ENCODE results near the gene RPS2.
"Not testable (repeated sequence)": the region's sequence is repeated elsewhere in the genome, so short reads cannot be mapped to it uniquely, and the experiment has no call there.

Gene RPS2

GRCh38 chr16:1942810-1943726 lies 21.6 kb downstream of the RPS2 start, which contains the start of gene MSRB1:
Gene MSRB1 (minus strand): TSS chr16:1943199. CDS start chr16:1943156, 43 bp downstream.
- TF ChIP-seq CTCF (IDR thresholded peaks at IDR 0.05; ENCODE audit: low read depth, low read length, missing control alignments): no peak
- peak within 1 kb of the TSS; percentile 80 for H3K4me3 ChIP-seq (replicated peaks; ENCODE audit: low read depth, low read length)
- peak; percentile 90 for DNase-seq (ENCODE audit: extremely low read depth, low read depth)

GRCh38 chr16:1942047-1942809 lies 22.4 kb downstream of the RPS2 start:
- TF ChIP-seq CTCF (IDR thresholded peaks at IDR 0.05; ENCODE audit: low read depth, low read length, missing control alignments): no peak
- no peak for DNase-seq (ENCODE audit: extremely low read depth, low read depth)
- H3K4me3 ChIP-seq (replicated peaks; ENCODE audit: low read depth, low read length): peak overlapping the region; percentile 80

GRCh38 chr16:1941162-1942046 lies 23.2 kb downstream of the RPS2 start:
- TF ChIP-seq CTCF (IDR thresholded peaks at IDR 0.05; ENCODE audit: low read depth, low read length, missing control alignments): no peak
- DNase-seq (ENCODE audit: extremely low read depth, low read depth): no peak
- 0 out of 2 replicates have a peak overlapping the region, but pooled peaks have one; percentile 80 for H3K4me3 ChIP-seq (replicated peaks; ENCODE audit: low read depth, low read length)

GRCh38 chr16:1940273-1941161 lies 24.1 kb downstream of the RPS2 start:
- DNase-seq (ENCODE audit: extremely low read depth, low read depth): no peak
- TF ChIP-seq CTCF (IDR thresholded peaks at IDR 0.05; ENCODE audit: low read depth, low read length, missing control alignments): no peak
- no peak overlapping the region for H3K4me3 ChIP-seq (replicated peaks; ENCODE audit: low read depth, low read length)

GRCh38 chr16:1939833-1940232 lies 24.8 kb downstream of the RPS2 start:
- DNase-seq (ENCODE audit: extremely low read depth, low read depth); H3K4me3 ChIP-seq (replicated peaks; ENCODE audit: low read depth, low read length): not testable (repeated sequence)

- no peak for DNase-seq (ENCODE audit: extremely low read depth, low read depth)
Measured at GRCh38 chr16:1938910-1939309, 25.7 kb downstream of the RPS2 start.

More at GRCh38 chr16:1938910-1939309, 25.7 kb downstream of the RPS2 start:
- TF ChIP-seq CTCF (IDR thresholded peaks at IDR 0.05; ENCODE audit: low read depth, low read length, missing control alignments): no peak
- H3K4me3 ChIP-seq (replicated peaks; ENCODE audit: low read depth, low read length): no peak overlapping the region
